Activated T-helper 17 cell treated with anti-CD3 and anti-CD28 coated beads, Interleukin-2, amount 50 U/mL, for 72 hours (primary cell): ENCODE data around the gene HHIPL1. TPM values are rescaled to one million over a fixed set of nuclear protein-coding genes. Genes with fewer than 3 reads are reported as not detected.

Experiments used
- ATAC-seq: fragments of 150-1000 bp; cut with Tn5 transposase; replicated peaks from 2 replicates; pipeline ENCODE4 v1.10.0; 2021; ENCODE audit warnings: mild to moderate bottlenecking, moderate library complexity
- H3K27ac Mint-ChIP-seq: one replicate; pipeline ENCODE4 v1.8.0; 2022; ENCODE audit warnings: mixed read lengths
- H3K27me3 Mint-ChIP-seq: one replicate; pipeline ENCODE4 v1.8.0; 2022; ENCODE audit warnings: mixed read lengths
- H3K36me3 Mint-ChIP-seq: one replicate; pipeline ENCODE4 v1.8.0; 2022; ENCODE audit warnings: low read depth, mild to moderate bottlenecking, mixed read lengths
- H3K4me1 Mint-ChIP-seq: one replicate; pipeline ENCODE4 v1.8.0; 2022; ENCODE audit warnings: mixed read lengths
- H3K4me3 Mint-ChIP-seq: one replicate; pipeline ENCODE4 v1.8.0; 2022; ENCODE audit warnings: mild to moderate bottlenecking, mixed read lengths
- H3K9me3 Mint-ChIP-seq: one replicate; pipeline ENCODE4 v1.8.0; 2022; ENCODE audit warnings: mixed read lengths
- total RNA-seq, 2 donors: library from RNA; stranded (reverse); gene quantifications; one replicate each; pipeline ENCODE4 v1.2.3, GENCODE V29; 2022

The HHIPL1 gene
- total RNA-seq, 2 donors from 2014 or later, result 0.19 TPM; not detected in 1

DNA sequence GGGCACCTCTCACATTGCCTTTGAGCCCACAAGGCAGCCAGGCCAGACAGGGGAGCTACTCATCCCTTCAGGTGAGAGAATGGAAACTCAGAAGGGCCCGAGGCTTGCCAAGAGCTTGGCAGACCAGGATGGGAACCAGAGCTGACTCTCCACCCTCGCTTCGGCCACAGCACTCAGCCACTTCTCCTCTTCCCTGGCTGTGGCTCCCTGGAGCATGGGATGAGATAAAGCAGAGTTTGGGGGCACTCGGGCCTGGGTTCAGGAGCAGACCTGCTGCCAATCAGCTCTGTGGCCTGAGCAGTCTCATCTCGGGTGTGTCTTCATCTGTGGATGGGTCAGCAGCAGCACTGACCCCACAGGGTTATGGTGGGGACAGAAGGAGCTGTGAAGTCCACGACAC, 20.9 kb upstream of the HHIPL1 start:
- H3K27ac Mint-ChIP-seq, result no peak overlapping the region
- no peak for ATAC-seq
- H3K9me3 Mint-ChIP-seq, result no peaks in the 10 kb centered on the region
- no peaks in the 10 kb centered on the region for H3K4me1 Mint-ChIP-seq
- peaks cover 36% of the 10 kb centered on the region for H3K27me3 Mint-ChIP-seq
- H3K36me3 Mint-ChIP-seq, result no peaks in the 10 kb centered on the region
- H3K4me3 Mint-ChIP-seq, result no peak overlapping the region

- peaks cover 36% of the 10 kb centered on the region for H3K27me3 Mint-ChIP-seq
- ATAC-seq, result no peak
- no peak overlapping the region for H3K4me3 Mint-ChIP-seq
- no peaks in the 10 kb centered on the region for H3K36me3 Mint-ChIP-seq
- no peak overlapping the region for H3K27ac Mint-ChIP-seq
- H3K4me1 Mint-ChIP-seq, result no peaks in the 10 kb centered on the region
- no peaks in the 10 kb centered on the region for H3K9me3 Mint-ChIP-seq
Observed at GRCh38 chr14:99624971-99625370, 20.0 kb upstream of the HHIPL1 start.

DNA sequence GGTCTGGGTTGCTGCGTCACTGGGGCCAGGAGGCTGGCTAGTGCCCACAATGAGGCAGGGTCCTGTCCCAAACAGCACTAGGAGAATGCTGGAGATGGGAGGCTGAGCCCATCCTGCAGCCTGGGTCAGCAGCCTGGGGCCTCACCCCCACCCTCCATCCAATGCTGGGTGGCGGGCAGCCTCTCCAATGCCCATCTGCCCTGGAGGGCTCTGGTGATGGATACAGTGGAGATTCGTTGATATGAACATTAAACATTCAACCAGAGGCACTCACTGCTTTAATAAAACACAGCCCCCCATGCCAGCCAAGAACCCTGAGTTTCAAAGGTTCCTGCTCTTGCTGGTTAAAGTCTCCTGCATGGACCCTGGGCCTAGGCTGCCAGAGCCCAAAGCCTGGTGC, 19.5 kb upstream of the HHIPL1 start:
- Mint-ChIP-seq H3K4me3 (no peak overlapping the region), H3K27me3 (peaks cover 36% of the 10 kb centered on the region), H3K27ac (no peak overlapping the region), H3K9me3 (no peaks in the 10 kb centered on the region), H3K36me3 (no peaks in the 10 kb centered on the region), H3K4me1 (no peaks in the 10 kb centered on the region)
- ATAC-seq, result no peak

GRCh38 chr14:99626041-99626648, 18.8 kb upstream of the HHIPL1 start:
- H3K9me3 Mint-ChIP-seq, result no peaks in the 10 kb centered on the region
- peaks cover 36% of the 10 kb centered on the region for H3K27me3 Mint-ChIP-seq
- no peak overlapping the region for H3K27ac Mint-ChIP-seq

GRCh38 chr14:99627100-99627499, 17.8 kb upstream of the HHIPL1 start:
- Mint-ChIP-seq H3K27ac (no peak overlapping the region), H3K36me3 (no peaks in the 10 kb centered on the region), H3K4me1 (no peaks in the 10 kb centered on the region), H3K4me3 (no peak overlapping the region), H3K27me3 (peaks cover 35% of the 10 kb centered on the region), H3K9me3 (no peaks in the 10 kb centered on the region)
- no peak for ATAC-seq

More at GRCh38 chr14:99626041-99626648, 18.8 kb upstream of the HHIPL1 start:
- Mint-ChIP-seq H3K36me3 (no peaks in the 10 kb centered on the region), H3K4me1 (no peaks in the 10 kb centered on the region), H3K4me3 (no peak overlapping the region)
- ATAC-seq, result no peak

DNA sequence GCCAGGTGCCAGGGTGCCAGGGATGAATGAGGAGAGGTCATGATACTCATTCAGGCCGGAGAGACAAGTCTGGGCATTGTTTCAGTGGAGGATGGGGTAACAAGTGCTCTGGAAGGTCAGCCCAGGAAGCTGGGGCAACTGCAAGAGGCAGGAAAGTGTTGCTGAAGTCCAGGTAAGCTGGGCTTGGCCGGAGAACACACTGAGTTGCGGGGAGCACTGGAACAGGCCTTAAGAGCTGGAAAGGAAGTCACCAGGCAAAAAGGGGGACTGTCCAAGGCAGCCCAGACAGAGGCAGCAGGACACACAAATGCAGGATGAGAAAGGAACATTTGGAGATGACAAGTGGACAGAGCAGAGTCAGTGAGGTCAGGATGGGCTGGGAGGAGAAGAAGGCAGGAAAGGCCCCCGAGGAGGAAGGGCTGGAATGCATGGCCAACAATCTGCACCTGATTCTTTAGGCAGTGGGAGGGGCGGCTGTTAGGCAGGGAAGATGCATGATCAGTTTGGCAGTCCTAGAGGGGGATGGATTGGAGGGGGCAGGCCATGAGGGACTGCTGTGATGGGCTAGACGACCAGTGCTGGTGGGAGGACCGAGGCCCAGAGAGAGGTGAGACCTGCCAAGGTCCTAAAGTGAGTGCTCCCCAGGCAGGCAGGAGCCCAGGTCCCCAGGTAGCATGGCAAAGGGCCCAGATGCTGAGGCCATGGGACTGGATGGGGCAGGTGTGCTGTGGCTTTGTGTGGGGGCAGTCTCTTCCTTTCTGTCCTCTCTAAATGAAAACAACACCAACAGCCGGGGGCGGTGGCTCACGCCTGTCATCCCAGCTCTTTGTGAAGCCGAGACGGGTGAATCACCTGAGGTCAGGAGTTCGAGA, 17.2 kb upstream of the HHIPL1 start:
- Mint-ChIP-seq H3K9me3 (no peaks in the 10 kb centered on the region), H3K27ac (no peak overlapping the region), H3K27me3 (peaks cover 34% of the 10 kb centered on the region), H3K4me1 (no peaks in the 10 kb centered on the region), H3K36me3 (no peaks in the 10 kb centered on the region), H3K4me3 (no peak overlapping the region)
- ATAC-seq, result no peak

GRCh38 chr14:99628887-99629618, 15.9 kb upstream of the HHIPL1 start:
- Mint-ChIP-seq H3K4me3 (no peak overlapping the region), H3K4me1 (no peaks in the 10 kb centered on the region), H3K36me3 (no peaks in the 10 kb centered on the region), H3K27ac (no peak overlapping the region), H3K9me3 (no peaks in the 10 kb centered on the region), H3K27me3 (peaks cover 27% of the 10 kb centered on the region)
- peak; percentile 90 for ATAC-seq

GRCh38 chr14:99630202-99630601, 14.7 kb upstream of the HHIPL1 start:
- no peaks in the 10 kb centered on the region for H3K36me3 Mint-ChIP-seq
- no peaks in the 10 kb centered on the region for H3K9me3 Mint-ChIP-seq
- ATAC-seq, result no peak
- no peaks in the 10 kb centered on the region for H3K4me1 Mint-ChIP-seq
- no peak overlapping the region for H3K4me3 Mint-ChIP-seq
- peaks cover 23% of the 10 kb centered on the region for H3K27me3 Mint-ChIP-seq
- no peak overlapping the region for H3K27ac Mint-ChIP-seq

DNA sequence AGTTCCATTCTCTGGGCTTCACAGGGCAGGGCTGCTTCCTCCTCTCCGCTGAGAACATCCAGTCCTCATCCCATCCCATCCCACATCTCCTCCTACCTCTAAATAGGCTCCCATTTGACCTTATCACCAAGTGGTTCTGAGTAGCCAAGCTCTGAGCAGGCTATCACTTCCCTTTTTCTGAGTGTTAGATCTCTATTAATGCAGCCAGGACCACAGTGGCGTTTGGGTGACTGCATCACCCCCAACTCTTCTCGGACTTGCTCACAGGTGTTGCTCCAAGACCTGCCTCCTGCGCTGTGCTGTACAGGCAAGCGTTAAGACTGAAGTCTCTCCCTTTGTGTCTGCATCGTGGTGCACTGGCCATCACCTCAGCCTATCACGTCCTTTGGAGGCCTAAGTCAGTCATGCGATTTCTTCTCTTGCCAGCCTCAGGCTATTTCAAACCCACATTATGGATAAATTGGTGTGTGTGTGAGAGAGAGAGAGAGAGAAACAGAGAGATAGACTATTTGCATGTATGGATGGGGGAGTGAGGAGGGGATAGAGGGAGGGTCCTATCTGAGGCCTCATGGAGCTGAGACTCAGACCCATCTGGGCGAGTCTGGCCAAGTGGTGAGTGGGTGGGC, 12.4 kb upstream of the HHIPL1 start:
- no peak overlapping the region for H3K4me3 Mint-ChIP-seq
- no peak overlapping the region for H3K27ac Mint-ChIP-seq
- H3K27me3 Mint-ChIP-seq, result peaks cover 11% of the 10 kb centered on the region
- ATAC-seq, result no peak
- H3K36me3 Mint-ChIP-seq, result no peaks in the 10 kb centered on the region
- no peaks in the 10 kb centered on the region for H3K9me3 Mint-ChIP-seq
- H3K4me1 Mint-ChIP-seq, result no peaks in the 10 kb centered on the region

DNA sequence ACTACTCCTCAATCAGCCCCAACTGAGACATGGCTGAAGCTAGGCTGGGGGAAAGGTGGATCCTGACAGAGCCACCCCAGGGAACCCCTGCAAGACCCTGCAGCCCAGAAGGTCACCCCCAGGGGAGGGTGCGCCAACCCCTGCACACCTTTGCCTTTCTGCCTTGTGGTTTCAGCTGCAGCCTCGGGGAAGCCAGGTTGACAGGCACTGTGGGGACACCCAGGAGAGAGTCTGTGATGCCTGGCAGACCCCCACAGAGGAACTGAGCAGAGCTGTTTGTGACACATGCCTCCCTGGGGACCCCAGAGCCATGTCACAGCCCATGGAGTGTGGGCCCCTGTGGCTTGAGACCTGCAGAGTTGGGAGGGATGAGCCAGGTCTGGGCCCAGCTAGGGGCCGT, 11.8 kb upstream of the HHIPL1 start:
- Mint-ChIP-seq H3K27me3 (peaks cover 8% of the 10 kb centered on the region), H3K36me3 (no peaks in the 10 kb centered on the region), H3K4me3 (no peak overlapping the region), H3K9me3 (no peaks in the 10 kb centered on the region), H3K4me1 (no peaks in the 10 kb centered on the region), H3K27ac (no peak overlapping the region)
- ATAC-seq, result no peak

DNA sequence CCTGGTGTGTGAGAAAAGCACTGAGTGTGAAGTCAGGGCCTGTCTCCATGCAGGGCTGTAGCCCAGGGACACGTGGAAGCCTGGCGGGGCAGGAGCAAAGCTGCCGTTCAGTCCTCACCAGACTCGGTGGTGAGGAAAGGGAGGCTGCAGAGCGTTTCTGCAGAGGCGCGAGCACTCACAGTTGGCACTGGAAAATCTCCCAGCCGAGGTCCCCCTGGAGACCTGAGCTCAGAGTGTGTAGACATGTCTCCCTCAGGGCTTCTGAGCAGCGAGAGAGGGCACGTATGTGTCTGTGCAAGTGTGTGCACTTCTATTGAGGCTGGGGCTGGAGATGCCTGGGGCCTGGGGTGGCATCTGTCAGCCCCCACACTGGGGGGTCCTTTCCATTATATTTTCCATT, 11.0 kb upstream of the HHIPL1 start:
- no peak overlapping the region for H3K27ac Mint-ChIP-seq

GRCh38 chr14:99634443-99634842, 10.5 kb upstream of the HHIPL1 start:
- Mint-ChIP-seq H3K36me3 (no peaks in the 10 kb centered on the region), H3K27me3 (peaks cover 8% of the 10 kb centered on the region)

More for the DNA sequence above, 11.0 kb upstream of the HHIPL1 start:
- ATAC-seq, result no peak
- Mint-ChIP-seq H3K4me1 (no peaks in the 10 kb centered on the region), H3K9me3 (no peaks in the 10 kb centered on the region), H3K27me3 (peaks cover 8% of the 10 kb centered on the region), H3K36me3 (no peaks in the 10 kb centered on the region), H3K4me3 (no peak overlapping the region)

GRCh38 chr14:99635116-99635515, 9.8 kb upstream of the HHIPL1 start:
- Mint-ChIP-seq H3K27ac (no peak overlapping the region), H3K4me3 (no peak overlapping the region), H3K36me3 (no peaks in the 10 kb centered on the region), H3K27me3 (peaks cover 8% of the 10 kb centered on the region), H3K4me1 (no peaks in the 10 kb centered on the region), H3K9me3 (no peaks in the 10 kb centered on the region)
- no peak for ATAC-seq

More at GRCh38 chr14:99634443-99634842, 10.5 kb upstream of the HHIPL1 start:
- H3K4me3 Mint-ChIP-seq, result no peak overlapping the region
- no peaks in the 10 kb centered on the region for H3K9me3 Mint-ChIP-seq
- H3K4me1 Mint-ChIP-seq, result no peaks in the 10 kb centered on the region
- ATAC-seq, result no peak
- H3K27ac Mint-ChIP-seq, result no peak overlapping the region

DNA sequence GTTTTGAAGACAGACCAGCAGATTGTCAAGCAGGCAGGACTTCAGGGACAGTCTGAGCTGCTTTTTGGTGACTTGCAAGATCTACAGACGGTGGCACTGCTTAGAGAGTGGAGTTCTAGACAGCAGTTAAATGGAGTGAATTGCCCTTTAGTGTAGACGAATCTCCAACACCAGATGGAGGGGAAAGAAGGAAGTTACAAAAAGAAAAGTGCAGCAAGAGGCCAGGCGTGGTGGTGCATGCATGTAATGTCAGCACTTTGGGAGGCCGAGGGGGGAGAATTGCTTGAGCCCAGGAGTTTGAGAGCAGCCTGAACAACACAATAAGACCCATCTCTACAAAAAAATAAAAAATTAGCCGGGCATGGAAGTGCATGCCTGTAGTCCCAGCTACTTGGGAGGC, 8.4 kb upstream of the HHIPL1 start:
- H3K4me1 Mint-ChIP-seq, result no peaks in the 10 kb centered on the region
- no peak overlapping the region for H3K4me3 Mint-ChIP-seq
- H3K27me3 Mint-ChIP-seq, result peaks cover 8% of the 10 kb centered on the region
- H3K36me3 Mint-ChIP-seq, result no peaks in the 10 kb centered on the region
- H3K9me3 Mint-ChIP-seq, result no peaks in the 10 kb centered on the region
- H3K27ac Mint-ChIP-seq, result no peak overlapping the region
- ATAC-seq, result no peak
